ENCODE results near the gene SPATA31C2. TPM values are rescaled to one million over a fixed set of nuclear protein-coding genes. Genes with fewer than 3 reads are reported as not detected.

SPATA31C2 gene
- total and polyA plus RNA-seq, 2 donors (not counting 1 experiment from before 2014, with no cell fraction given), result not detected

DNA sequence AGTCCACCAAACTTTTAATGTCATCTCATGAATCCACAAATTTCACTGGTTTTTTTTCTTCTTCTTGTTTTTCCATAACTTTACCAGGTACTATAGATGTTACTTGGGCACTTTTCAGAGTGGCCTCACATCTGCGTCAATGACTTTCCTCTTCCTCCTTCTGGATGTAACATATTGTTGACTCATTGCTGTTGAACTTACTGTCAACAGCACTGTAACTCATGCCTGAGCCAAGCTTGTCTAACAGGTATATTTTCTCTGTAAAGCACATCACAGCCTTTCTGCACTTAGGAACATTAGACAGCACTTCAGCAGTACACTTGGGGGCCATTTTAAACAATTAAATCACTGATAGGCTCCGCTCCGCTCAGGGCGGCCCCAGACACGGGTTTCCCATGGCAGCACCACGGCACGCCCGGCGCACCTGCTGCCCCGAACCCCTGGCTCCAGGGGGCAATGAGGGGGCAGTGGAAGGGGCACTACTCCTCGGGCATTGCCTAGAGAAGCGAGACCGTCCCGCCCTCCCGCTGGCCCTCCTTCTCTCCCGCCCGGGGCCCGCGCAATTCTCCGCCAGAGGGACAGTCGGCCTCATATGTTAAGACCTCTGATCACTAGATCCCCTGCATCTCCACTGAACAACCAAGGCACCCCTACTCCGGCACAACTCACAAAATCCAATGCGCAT is 41.9 kb upstream of the SPATA31C2 start:
- Histone ChIP-seq H3K27me3 (replicated peaks in 1 of 4; ENCODE audit: control extremely low read depth in 1 of 4, control insufficient read depth in 3 of 4, insufficient read depth in 4 of 4, low read length in 3 of 4) (no peaks in the 10 kb centered on the region), H3K9me3 (ENCODE audit: control extremely low read depth in 1 of 3, control insufficient read depth in 2 of 3, insufficient read depth in 1 of 3, low read length in 2 of 3) (peaks cover 0 to 3% (median 0%) of the 10 kb centered on the region in 3 donors), H4K20me1 (ENCODE audit: control insufficient read depth, insufficient read depth, low read length, poor library complexity, severe bottlenecking) (no peaks in the 10 kb centered on the region), H3K79me2 (ENCODE audit: control insufficient read depth, insufficient read depth, low read length) (no peaks in the 10 kb centered on the region), H3K27ac (ENCODE audit: low read length in 2 of 2) (no peak overlapping the region), H2AFZ (ENCODE audit: insufficient read depth, low read depth, low read length, poor library complexity, severe bottlenecking) (no peak overlapping the region), H3K4me2 (replicated peaks; ENCODE audit: low read depth, low read length, poor library complexity, severe bottlenecking) (no peak overlapping the region), H3K9ac (ENCODE audit: low read length) (no peak overlapping the region), H3K4me1 (ENCODE audit: control insufficient read depth in 2 of 2, insufficient read depth in 2 of 2, low read length in 2 of 2) (no peaks in the 10 kb centered on the region), H3K36me3 (replicated peaks in 1 of 2; ENCODE audit: control extremely low read depth in 1 of 2, control insufficient read depth in 1 of 2, extremely low read depth in 1 of 2, insufficient read depth in 2 of 2, low read length in 1 of 2) (no peaks in the 10 kb centered on the region), H3K4me3 (ENCODE audit: control extremely low read depth in 1 of 5, extremely low read depth in 1 of 5, insufficient read depth in 1 of 5, low read depth in 2 of 5, low read length in 4 of 5) (no peak overlapping the region)
- ATAC-seq (ENCODE audit: low read depth) (no peak), DNase-seq (no peak)
- TF ChIP-seq CTCF (IDR thresholded peaks at IDR 0.05), result no peak
- TF ChIP-seq EZH2 (IDR thresholded peaks at IDR 0.05; ENCODE audit: borderline replicate concordance, insufficient read depth, low read depth, low read length, poor library complexity, severe bottlenecking), result no peak
- WGBS (ENCODE audit: insufficient coverage), result 95% methylated on average over 22 of the region's 23 CpGs
- intact Hi-C loops (cut with micrococcal nuclease), result no loop called here
- peaks cover 9% of the 10 kb centered on the region for H3K27me3 Mint-ChIP-seq
- ChIA-PET CTCF (no interaction called here), POLR2A (no interaction called here)
- no peak overlapping the region for H3K4me3 Mint-ChIP-seq
- H3K9me3 Mint-ChIP-seq (ENCODE audit: insufficient read depth), result no peaks in the 10 kb centered on the region
- no peak overlapping the region for H3K27ac Mint-ChIP-seq
- no peaks in the 10 kb centered on the region for H3K4me1 Mint-ChIP-seq

- intact Hi-C loops (cut with micrococcal nuclease), result no loop called here
- H3K27ac ChIP-seq (ENCODE audit: low read length in 2 of 2), result no peak overlapping the region
Observed at GRCh38 chr9:88179062-88179521, 40.8 kb upstream of the SPATA31C2 start.

More at GRCh38 chr9:88179062-88179521, 40.8 kb upstream of the SPATA31C2 start:
- peaks cover 9% of the 10 kb centered on the region for H3K27me3 Mint-ChIP-seq
- no peak overlapping the region for H3K27ac Mint-ChIP-seq
- H3K4me3 Mint-ChIP-seq, result no peak overlapping the region
- WGBS (ENCODE audit: insufficient coverage), result 27% methylated on average over 5 of the region's 5 CpGs
- no peak for DNase-seq
- Histone ChIP-seq H3K4me1 (ENCODE audit: control insufficient read depth in 2 of 2, insufficient read depth in 2 of 2, low read length in 2 of 2) (no peaks in the 10 kb centered on the region), H4K20me1 (ENCODE audit: control insufficient read depth, insufficient read depth, low read length, poor library complexity, severe bottlenecking) (no peaks in the 10 kb centered on the region), H2AFZ (ENCODE audit: insufficient read depth, low read depth, low read length, poor library complexity, severe bottlenecking) (no peak overlapping the region), H3K36me3 (replicated peaks in 1 of 2; ENCODE audit: control extremely low read depth in 1 of 2, control insufficient read depth in 1 of 2, extremely low read depth in 1 of 2, insufficient read depth in 2 of 2, low read length in 1 of 2) (no peaks in the 10 kb centered on the region), H3K27me3 (replicated peaks in 1 of 4; ENCODE audit: control extremely low read depth in 1 of 4, control insufficient read depth in 3 of 4, insufficient read depth in 4 of 4, low read length in 3 of 4) (no peaks in the 10 kb centered on the region), H3K9ac (ENCODE audit: low read length) (no peak overlapping the region), H3K79me2 (ENCODE audit: control insufficient read depth, insufficient read depth, low read length) (no peaks in the 10 kb centered on the region), H3K4me3 (ENCODE audit: control extremely low read depth in 1 of 5, extremely low read depth in 1 of 5, insufficient read depth in 1 of 5, low read depth in 2 of 5, low read length in 4 of 5) (no peak overlapping the region), H3K4me2 (replicated peaks; ENCODE audit: low read depth, low read length, poor library complexity, severe bottlenecking) (no peak overlapping the region), H3K9me3 (ENCODE audit: control extremely low read depth in 1 of 3, control insufficient read depth in 2 of 3, insufficient read depth in 1 of 3, low read length in 2 of 3) (peaks cover 0 to 3% (median 0%) of the 10 kb centered on the region in 3 donors)
- no peak for TF ChIP-seq EZH2 (IDR thresholded peaks at IDR 0.05; ENCODE audit: borderline replicate concordance, insufficient read depth, low read depth, low read length, poor library complexity, severe bottlenecking)
- TF ChIP-seq CTCF (IDR thresholded peaks at IDR 0.05), result no peak
- no peaks in the 10 kb centered on the region for H3K9me3 Mint-ChIP-seq (ENCODE audit: insufficient read depth)
- ATAC-seq (ENCODE audit: low read depth), result no peak
- CTCF ChIA-PET, result no interaction called here
- POLR2A ChIA-PET, result no interaction called here
- H3K4me1 Mint-ChIP-seq, result no peaks in the 10 kb centered on the region

Data from B cell (primary cell).